HL-60 (cell line): Measurements from ENCODE around the gene MAP4K2.

ENCODE experiments used
- POLR2AphosphoS5 ChIP-seq: IDR thresholded peaks from 2 replicates; pipeline ENCODE4 v1.6.1; 2012; ENCODE audit warnings: low read depth
- TF ChIP-seq, protein P1 (sequence below): IDR thresholded peaks from one replicate; pipeline ENCODE4 v1.5.1; 2011; ENCODE audit warnings: low read length, control low read depth, inconsistent platforms; ENCODE audit not compliant: insufficient read depth

- TF ChIP-seq, protein P1, sequence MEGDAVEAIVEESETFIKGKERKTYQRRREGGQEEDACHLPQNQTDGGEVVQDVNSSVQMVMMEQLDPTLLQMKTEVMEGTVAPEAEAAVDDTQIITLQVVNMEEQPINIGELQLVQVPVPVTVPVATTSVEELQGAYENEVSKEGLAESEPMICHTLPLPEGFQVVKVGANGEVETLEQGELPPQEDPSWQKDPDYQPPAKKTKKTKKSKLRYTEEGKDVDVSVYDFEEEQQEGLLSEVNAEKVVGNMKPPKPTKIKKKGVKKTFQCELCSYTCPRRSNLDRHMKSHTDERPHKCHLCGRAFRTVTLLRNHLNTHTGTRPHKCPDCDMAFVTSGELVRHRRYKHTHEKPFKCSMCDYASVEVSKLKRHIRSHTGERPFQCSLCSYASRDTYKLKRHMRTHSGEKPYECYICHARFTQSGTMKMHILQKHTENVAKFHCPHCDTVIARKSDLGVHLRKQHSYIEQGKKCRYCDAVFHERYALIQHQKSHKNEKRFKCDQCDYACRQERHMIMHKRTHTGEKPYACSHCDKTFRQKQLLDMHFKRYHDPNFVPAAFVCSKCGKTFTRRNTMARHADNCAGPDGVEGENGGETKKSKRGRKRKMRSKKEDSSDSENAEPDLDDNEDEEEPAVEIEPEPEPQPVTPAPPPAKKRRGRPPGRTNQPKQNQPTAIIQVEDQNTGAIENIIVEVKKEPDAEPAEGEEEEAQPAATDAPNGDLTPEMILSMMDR, result no peak
- TF ChIP-seq POLR2AphosphoS5, result no peak
Observed at GRCh38 chr11:64792482-64792881, 10.5 kb downstream of the MAP4K2 start.
